Endodermal cell (in vitro differentiated cells): ENCODE measurements around the gene TPT1. TPM values are rescaled to one million over a fixed set of nuclear protein-coding genes. Genes with fewer than 3 reads are reported as not detected.

Experiments
- DNase-seq: peaks from one replicate; pipeline ENCODE4 v3.0.0-alpha.2; 2017
- H3K27ac ChIP-seq: 2 replicates; pipeline ENCODE4 v1.5.1; 2013; ENCODE audit warnings: mild to moderate bottlenecking, low read depth, low read length, moderate library complexity
- H3K27me3 ChIP-seq: 2 replicates; pipeline ENCODE4 v1.6.1; 2013; ENCODE audit warnings: mild to moderate bottlenecking, low read length, moderate library complexity; ENCODE audit not compliant: insufficient read depth, control insufficient read depth, poor library complexity, severe bottlenecking
- H3K36me3 ChIP-seq: 2 replicates; pipeline ENCODE4 v1.7.0; 2013; ENCODE audit warnings: mild to moderate bottlenecking, low read length, moderate library complexity; ENCODE audit not compliant: control insufficient read depth, insufficient read depth
- H3K4me1 ChIP-seq: one replicate; pipeline ENCODE4 v1.7.0; 2013; ENCODE audit warnings: low read length; ENCODE audit not compliant: control insufficient read depth, insufficient read depth
- H3K4me3 ChIP-seq: 2 replicates; pipeline ENCODE4 v1.5.1; 2013; ENCODE audit warnings: mild to moderate bottlenecking, low read length, moderate library complexity
- H3K9ac ChIP-seq: 2 replicates; pipeline ENCODE4 v1.6.1; 2013; ENCODE audit warnings: mild to moderate bottlenecking, low read length, moderate library complexity; ENCODE audit not compliant: poor library complexity, severe bottlenecking; ENCODE audit errors: extremely low read depth
- H3K9me3 ChIP-seq: 2 replicates; pipeline ENCODE4 v1.6.1; 2013; ENCODE audit warnings: mild to moderate bottlenecking, low read length, moderate library complexity; ENCODE audit not compliant: control insufficient read depth
- H3K27ac Mint-ChIP-seq: 2 replicates; pipeline ENCODE4 v1.8.0; 2020; ENCODE audit warnings: mixed read lengths
- H3K27me3 Mint-ChIP-seq: 2 replicates; pipeline ENCODE4 v1.8.0; 2021; ENCODE audit warnings: mild to moderate bottlenecking, mixed read lengths; ENCODE audit not compliant: insufficient read depth
- H3K36me3 Mint-ChIP-seq: 2 replicates; pipeline ENCODE4 v1.8.0; 2020; ENCODE audit warnings: low read depth, mixed read lengths
- H3K4me1 Mint-ChIP-seq: 2 replicates; pipeline ENCODE4 v1.8.0; 2020; ENCODE audit warnings: mixed read lengths
- H3K4me3 Mint-ChIP-seq: 2 replicates; pipeline ENCODE4 v1.8.0; 2020; ENCODE audit warnings: mild to moderate bottlenecking, moderate library complexity, mixed read lengths
- H3K9me3 Mint-ChIP-seq: 2 replicates; pipeline ENCODE4 v1.8.0; 2020; ENCODE audit warnings: mild to moderate bottlenecking, mixed read lengths
- WGBS, 2 experiments: methylation state at CpG; one replicate each; pipeline versions ENCODE4 v1.1.5 to v1.1.7; 2013; ENCODE audit warnings: missing lambda C conversion rate in 2 of 2, mixed read lengths in 1 of 2; ENCODE audit not compliant: insufficient coverage in 1 of 2, insufficient read length in 1 of 2; 5-methylcytosine and 5-hydroxymethylcytosine counted together
- total RNA-seq, 2 donors: library from RNA; stranded (reverse); fragmentation: NEBNext Ultra II Directional in 1 of 2; extraction: Animal tissue kit (Norgen Biotek cat#: 25700) in 1 of 2; gene quantifications; 2 replicates in 1 of 2; 3 replicates in 1 of 2; pipeline ENCODE4 v1.2.1, GENCODE V29; 2021
- TF ChIP-seq, protein P1 (sequence below): fragments of 200-600 bp; sonication (generic); conservative IDR thresholded peaks from 2 replicates; pipeline ENCODE4 v1.5.0; 2021; ENCODE audit warnings: antibody characterized with exemption, mild to moderate bottlenecking

The TPT1 gene
- total RNA-seq, 2 donors from 2014 or later = 2,192 to 2,586 TPM

DNA sequence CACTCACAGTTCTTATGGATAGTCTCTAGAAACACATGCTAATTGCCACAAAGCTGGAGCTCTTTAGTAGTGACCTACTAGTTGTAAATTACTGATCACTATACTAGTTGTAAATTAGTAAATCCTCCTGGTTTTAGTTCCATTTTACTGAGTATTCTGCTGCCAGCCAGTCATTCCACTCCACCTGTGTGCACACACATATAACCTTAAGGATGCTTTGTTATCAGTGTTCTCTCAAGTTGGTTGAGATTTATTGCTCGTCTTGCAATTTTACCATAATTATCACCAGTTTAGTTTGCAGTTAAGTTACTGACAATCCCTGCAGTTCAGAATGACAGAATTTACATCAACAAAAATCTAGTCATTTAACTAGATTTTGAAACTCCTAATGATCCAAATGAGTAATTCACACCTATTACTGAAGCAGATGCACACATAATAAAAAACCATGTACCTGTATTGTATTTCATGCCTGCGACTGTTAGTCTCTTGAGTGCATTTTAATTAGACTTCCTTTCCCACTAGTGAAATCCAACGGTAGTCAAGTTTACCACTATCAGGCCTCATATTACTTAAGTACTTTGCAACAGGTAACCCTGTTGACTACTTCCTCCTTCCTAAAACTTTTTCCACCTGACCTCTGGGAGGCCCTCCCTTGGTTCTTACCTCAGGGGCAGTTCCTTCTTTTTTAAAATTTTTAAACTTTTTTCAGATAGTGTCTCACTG is 7.6 kb downstream of the TPT1 start:
- Histone ChIP-seq H3K36me3 (peaks cover 46% of the 10 kb centered on the region), H3K9me3 (no peaks in the 10 kb centered on the region), H3K9ac (no peak overlapping the region), H3K27me3 (no peaks in the 10 kb centered on the region), H3K4me3 (no peak overlapping the region), H3K4me1 (peaks cover 5% of the 10 kb centered on the region), H3K27ac (no peak overlapping the region)
- Mint-ChIP-seq H3K27ac (peak overlapping the region; percentile 63), H3K4me1 (peaks cover 43% of the 10 kb centered on the region), H3K36me3 (peaks cover 36% of the 10 kb centered on the region), H3K4me3 (no peak overlapping the region), H3K27me3 (no peaks in the 10 kb centered on the region), H3K9me3 (no peaks in the 10 kb centered on the region)
- DNase-seq = no peak
- TF ChIP-seq, protein P1, sequence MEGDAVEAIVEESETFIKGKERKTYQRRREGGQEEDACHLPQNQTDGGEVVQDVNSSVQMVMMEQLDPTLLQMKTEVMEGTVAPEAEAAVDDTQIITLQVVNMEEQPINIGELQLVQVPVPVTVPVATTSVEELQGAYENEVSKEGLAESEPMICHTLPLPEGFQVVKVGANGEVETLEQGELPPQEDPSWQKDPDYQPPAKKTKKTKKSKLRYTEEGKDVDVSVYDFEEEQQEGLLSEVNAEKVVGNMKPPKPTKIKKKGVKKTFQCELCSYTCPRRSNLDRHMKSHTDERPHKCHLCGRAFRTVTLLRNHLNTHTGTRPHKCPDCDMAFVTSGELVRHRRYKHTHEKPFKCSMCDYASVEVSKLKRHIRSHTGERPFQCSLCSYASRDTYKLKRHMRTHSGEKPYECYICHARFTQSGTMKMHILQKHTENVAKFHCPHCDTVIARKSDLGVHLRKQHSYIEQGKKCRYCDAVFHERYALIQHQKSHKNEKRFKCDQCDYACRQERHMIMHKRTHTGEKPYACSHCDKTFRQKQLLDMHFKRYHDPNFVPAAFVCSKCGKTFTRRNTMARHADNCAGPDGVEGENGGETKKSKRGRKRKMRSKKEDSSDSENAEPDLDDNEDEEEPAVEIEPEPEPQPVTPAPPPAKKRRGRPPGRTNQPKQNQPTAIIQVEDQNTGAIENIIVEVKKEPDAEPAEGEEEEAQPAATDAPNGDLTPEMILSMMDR = no peak
- 72 to 100% methylated on average over 2 to 3 of the region's 3 CpGs for WGBS, 2 experiments

DNA sequence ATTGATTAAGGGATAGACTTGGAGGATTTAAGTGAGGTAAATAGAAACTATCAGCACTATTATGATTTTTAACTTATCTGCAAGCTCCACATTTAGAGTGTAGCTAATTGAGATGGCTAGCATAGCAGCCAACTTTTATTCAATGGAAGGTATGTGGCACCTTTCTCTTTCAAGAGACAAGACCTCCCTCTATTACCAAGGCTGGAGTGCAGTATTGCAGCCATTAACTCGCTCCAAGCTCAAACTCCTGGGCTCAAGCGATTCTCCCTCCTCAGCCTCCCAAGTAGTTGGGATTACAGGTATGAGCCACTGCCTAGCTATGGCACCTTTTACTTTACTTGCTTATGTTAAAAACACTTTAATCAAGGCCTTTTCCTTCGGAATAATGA is 8.2 kb downstream of the TPT1 start:
- TF ChIP-seq, protein P1 = no peak
- Histone ChIP-seq H3K4me3 (no peak overlapping the region), H3K27ac (no peak overlapping the region), H3K4me1 (peaks cover 5% of the 10 kb centered on the region), H3K36me3 (peaks cover 40% of the 10 kb centered on the region), H3K27me3 (no peaks in the 10 kb centered on the region), H3K9me3 (no peaks in the 10 kb centered on the region), H3K9ac (no peak overlapping the region)
- WGBS, 2 experiments = 85 to 100% methylated on average over 1 to 3 of the region's 3 CpGs
- peaks cover 37% of the 10 kb centered on the region for H3K4me1 Mint-ChIP-seq
- no peaks in the 10 kb centered on the region for H3K27me3 Mint-ChIP-seq
- peak overlapping the region; percentile 63 for H3K27ac Mint-ChIP-seq
- H3K4me3 Mint-ChIP-seq = no peak overlapping the region
- H3K9me3 Mint-ChIP-seq = no peaks in the 10 kb centered on the region
- H3K36me3 Mint-ChIP-seq = peaks cover 30% of the 10 kb centered on the region
- DNase-seq = peak; percentile 63

DNA sequence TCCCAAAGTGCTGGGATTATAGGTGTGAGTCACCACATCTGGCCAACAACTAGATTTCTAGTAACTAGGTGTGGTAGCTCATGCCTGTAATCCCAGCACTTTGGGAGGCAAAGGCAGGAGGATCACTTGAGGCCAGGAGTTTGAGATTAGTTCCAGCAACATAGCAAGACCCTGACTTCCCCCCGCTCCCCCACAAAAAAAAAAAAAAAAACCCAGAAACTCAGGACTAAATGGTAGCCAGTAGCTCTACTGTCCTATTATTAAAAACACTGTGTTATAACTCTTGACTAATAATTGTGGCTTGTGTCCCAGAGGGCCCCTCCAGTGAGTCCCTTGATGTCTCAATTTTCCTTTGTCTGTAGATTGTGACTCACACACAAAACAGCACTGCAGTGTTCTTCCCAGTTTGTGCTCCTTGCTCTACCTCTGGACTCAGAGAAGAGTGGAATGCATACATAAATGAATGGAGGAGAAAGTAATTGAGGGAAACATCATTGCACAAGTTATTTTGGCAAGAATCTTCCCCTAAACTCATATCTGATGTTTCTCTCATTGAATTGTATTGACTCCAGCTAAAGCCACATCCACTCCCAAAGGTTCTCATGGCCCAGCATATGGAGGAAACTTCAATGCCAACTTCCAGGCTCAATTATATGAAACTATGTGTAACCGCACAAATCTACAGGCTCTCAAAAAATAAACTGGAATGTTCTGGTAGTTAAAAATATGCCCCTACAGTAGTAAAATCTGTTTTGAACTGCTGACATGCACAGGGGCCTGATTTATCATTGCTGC is 8.8 kb downstream of the TPT1 start:
- no peak for DNase-seq
- Histone ChIP-seq H3K27me3 (no peaks in the 10 kb centered on the region), H3K4me1 (peaks cover 5% of the 10 kb centered on the region), H3K27ac (peak overlapping the region; percentile 38), H3K9ac (no peak overlapping the region), H3K36me3 (peaks cover 34% of the 10 kb centered on the region), H3K9me3 (no peaks in the 10 kb centered on the region), H3K4me3 (no peak overlapping the region)
- Mint-ChIP-seq H3K36me3 (peaks cover 24% of the 10 kb centered on the region), H3K4me3 (no peak overlapping the region), H3K27me3 (no peaks in the 10 kb centered on the region), H3K4me1 (peaks cover 34% of the 10 kb centered on the region), H3K9me3 (no peaks in the 10 kb centered on the region), H3K27ac (peak overlapping the region; percentile 63)
- 96 to 100% methylated on average over 1 to 2 of the region's 2 CpGs for whole genome bisulfite sequencing, 2 experiments
- TF ChIP-seq, protein P1 = no peak
